Measurements from ENCODE around the gene CDKN1C.

Gene CDKN1C

DNA sequence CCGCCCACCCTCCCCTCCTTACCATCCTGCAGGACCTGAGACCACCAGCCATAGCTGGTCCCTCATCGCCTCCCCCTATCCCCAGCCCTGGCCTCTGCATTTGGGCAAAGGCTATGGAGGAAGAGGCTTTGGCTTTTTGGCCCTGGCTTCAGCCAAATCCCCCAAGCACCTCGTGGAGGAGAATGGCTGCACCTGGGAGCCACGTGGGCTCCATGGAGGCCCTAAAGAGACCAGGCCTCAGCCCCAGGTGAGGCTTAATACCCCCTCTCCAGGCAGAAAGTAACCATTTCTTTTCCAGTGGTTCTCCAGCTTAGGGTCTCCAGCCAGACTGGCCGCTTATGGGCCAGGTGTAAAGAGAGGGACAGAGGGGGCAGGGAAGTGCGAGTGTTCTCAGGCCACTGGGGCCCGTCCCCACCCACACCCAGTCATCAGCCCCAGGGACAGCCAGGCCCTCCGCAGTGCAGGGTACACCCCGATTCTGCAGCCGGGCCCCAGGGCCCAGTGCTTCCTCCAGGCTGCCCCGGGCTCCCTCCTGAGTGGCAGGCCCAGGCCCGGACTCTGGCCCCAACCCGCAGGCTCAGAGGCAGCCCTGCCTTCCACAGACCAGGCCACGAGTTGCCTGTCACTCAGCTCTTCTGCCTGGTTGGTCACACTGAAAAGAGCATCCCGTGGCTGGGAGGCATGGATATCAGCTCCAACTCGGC lies 26.4 kb downstream of the CDKN1C start:
- TF ChIP-seq, protein P1, sequence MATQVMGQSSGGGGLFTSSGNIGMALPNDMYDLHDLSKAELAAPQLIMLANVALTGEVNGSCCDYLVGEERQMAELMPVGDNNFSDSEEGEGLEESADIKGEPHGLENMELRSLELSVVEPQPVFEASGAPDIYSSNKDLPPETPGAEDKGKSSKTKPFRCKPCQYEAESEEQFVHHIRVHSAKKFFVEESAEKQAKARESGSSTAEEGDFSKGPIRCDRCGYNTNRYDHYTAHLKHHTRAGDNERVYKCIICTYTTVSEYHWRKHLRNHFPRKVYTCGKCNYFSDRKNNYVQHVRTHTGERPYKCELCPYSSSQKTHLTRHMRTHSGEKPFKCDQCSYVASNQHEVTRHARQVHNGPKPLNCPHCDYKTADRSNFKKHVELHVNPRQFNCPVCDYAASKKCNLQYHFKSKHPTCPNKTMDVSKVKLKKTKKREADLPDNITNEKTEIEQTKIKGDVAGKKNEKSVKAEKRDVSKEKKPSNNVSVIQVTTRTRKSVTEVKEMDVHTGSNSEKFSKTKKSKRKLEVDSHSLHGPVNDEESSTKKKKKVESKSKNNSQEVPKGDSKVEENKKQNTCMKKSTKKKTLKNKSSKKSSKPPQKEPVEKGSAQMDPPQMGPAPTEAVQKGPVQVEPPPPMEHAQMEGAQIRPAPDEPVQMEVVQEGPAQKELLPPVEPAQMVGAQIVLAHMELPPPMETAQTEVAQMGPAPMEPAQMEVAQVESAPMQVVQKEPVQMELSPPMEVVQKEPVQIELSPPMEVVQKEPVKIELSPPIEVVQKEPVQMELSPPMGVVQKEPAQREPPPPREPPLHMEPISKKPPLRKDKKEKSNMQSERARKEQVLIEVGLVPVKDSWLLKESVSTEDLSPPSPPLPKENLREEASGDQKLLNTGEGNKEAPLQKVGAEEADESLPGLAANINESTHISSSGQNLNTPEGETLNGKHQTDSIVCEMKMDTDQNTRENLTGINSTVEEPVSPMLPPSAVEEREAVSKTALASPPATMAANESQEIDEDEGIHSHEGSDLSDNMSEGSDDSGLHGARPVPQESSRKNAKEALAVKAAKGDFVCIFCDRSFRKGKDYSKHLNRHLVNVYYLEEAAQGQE (IDR thresholded peaks at IDR 0.05; ENCODE audit: insufficient read depth in 1 of 2, low read depth in 2 of 2, low read length in 2 of 2): no peak
- TF ChIP-seq POLR2AphosphoS5 (IDR thresholded peaks at IDR 0.05; ENCODE audit: low read depth, low read length) (no peak), FOXP2 (optimal IDR thresholded peaks at IDR 0.05; ENCODE audit: borderline replicate concordance, extremely low read depth, extremely low read length, insufficient read depth) (no peak), TAF1 (IDR thresholded peaks at IDR 0.05; ENCODE audit: borderline replicate concordance, insufficient read depth, low read length) (no peak), SIN3A (IDR thresholded peaks at IDR 0.05; ENCODE audit: borderline replicate concordance, insufficient read depth, low read length) (no peak)

DNA sequence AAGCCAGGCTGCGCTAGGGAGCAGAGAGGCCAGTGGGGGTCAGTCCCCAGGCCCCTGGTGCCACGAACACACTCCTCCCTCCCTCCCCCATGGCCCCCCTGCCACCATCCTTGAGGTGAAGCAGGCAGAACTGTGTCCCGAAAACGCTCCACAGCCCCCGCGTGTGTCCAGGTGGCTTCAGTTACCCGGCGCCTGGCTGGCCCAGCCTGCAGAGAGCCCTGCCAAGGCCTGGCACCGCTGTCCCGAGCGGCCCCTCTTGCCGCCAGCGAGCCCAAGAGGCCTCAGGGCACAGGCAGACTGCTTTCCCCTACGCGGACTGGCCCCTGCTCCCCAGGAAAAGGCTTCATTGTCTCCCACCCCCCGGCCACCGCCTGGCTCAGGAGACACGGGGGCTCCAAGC lies 27.7 kb downstream of the CDKN1C start:
- TF ChIP-seq POLR2AphosphoS5 (IDR thresholded peaks at IDR 0.05; ENCODE audit: low read depth, low read length) (no peak), TAF1 (IDR thresholded peaks at IDR 0.05; ENCODE audit: borderline replicate concordance, insufficient read depth, low read length) (no peak), SIN3A (IDR thresholded peaks at IDR 0.05; ENCODE audit: borderline replicate concordance, insufficient read depth, low read length) (no peak), FOXP2 (optimal IDR thresholded peaks at IDR 0.05; ENCODE audit: borderline replicate concordance, extremely low read depth, extremely low read length, insufficient read depth) (no peak)
- TF ChIP-seq, protein P1 (IDR thresholded peaks at IDR 0.05; ENCODE audit: insufficient read depth in 1 of 2, low read depth in 2 of 2, low read length in 2 of 2): no peak

DNA sequence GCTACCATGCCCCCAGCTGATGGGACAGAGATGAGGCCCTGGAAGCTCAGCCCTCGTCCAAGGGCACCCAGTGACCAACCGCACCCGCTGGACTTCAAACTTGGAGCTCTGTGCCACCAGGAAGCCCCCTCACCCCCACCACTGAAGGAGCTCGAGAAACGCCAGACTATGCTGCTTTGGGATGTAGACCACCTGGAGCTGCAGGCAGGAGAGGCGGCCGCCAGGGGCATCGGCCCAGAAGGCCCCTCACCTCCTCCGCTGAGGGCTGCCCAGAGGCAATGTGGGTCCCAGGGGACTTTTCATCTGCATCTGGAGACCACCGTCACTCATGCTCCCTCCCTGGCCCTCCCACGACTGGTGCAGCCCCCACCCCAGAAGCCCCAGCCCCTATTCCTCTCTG lies 28.3 kb downstream of the CDKN1C start:
- TF ChIP-seq, protein P1 (IDR thresholded peaks at IDR 0.05; ENCODE audit: insufficient read depth in 1 of 2, low read depth in 2 of 2, low read length in 2 of 2): no peak
- TF ChIP-seq FOXP2 (optimal IDR thresholded peaks at IDR 0.05; ENCODE audit: borderline replicate concordance, extremely low read depth, extremely low read length, insufficient read depth): no peak
- TF ChIP-seq TAF1 (IDR thresholded peaks at IDR 0.05; ENCODE audit: borderline replicate concordance, insufficient read depth, low read length): no peak
- TF ChIP-seq POLR2AphosphoS5 (IDR thresholded peaks at IDR 0.05; ENCODE audit: low read depth, low read length): no peak

DNA sequence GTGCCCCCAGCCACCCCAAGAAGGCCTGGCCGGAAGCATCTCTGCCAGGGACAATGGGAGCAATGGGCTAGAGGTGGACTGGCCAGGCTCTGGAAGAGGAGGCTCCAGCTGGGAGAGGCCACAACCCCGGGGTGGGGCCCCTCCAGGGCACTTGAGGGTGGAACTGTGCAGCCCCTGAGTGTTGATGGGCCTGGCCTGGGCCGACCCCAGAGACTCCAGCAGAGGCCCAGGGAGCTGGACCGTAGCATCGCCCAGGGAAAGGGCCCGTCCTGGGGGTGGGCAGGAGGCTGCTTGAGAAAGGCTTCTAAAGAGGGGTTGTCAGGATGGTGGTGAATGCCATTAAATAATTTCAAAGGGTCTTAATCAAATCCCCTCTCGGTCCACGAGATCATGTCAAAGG lies 30.4 kb downstream of the CDKN1C start:
- TF ChIP-seq, protein P1 (IDR thresholded peaks at IDR 0.05; ENCODE audit: insufficient read depth in 1 of 2, low read depth in 2 of 2, low read length in 2 of 2): no peak
- TF ChIP-seq FOXP2 (optimal IDR thresholded peaks at IDR 0.05; ENCODE audit: borderline replicate concordance, extremely low read depth, extremely low read length, insufficient read depth) (no peak), TAF1 (IDR thresholded peaks at IDR 0.05; ENCODE audit: borderline replicate concordance, insufficient read depth, low read length) (no peak), POLR2AphosphoS5 (IDR thresholded peaks at IDR 0.05; ENCODE audit: low read depth, low read length) (no peak), SIN3A (IDR thresholded peaks at IDR 0.05; ENCODE audit: borderline replicate concordance, insufficient read depth, low read length) (no peak)
